ENCODE data around the gene ANK2.

DNA sequence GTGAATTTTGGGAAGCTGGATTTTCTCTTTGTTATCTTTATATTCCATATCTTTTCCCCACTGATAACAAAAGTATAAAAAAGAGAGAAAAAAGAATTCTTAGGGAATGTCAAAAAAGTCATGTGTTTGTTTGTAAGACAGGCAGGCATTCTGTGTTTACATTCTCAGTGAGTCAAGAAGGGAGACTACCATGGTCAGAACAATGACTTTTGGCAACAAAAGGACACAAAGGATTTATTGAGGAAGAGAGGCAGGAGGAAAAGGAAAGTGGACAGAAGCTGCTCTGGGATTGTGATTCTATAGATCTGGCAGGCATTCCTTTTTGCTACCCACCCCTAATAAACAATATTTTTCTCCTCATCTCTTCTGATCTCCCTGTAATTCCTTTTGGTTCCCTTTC, 5.9 kb upstream of the ANK2 start:
- TF ChIP-seq CTCF (IDR thresholded peaks at IDR 0.05): no peak
- no peak for TF ChIP-seq POLR2A (IDR thresholded peaks at IDR 0.05)
- no peak for TF ChIP-seq POLR2AphosphoS5 (IDR thresholded peaks at IDR 0.05)

All from upper lobe of left lung (tissue), 4 donors.